ENCODE results near the gene MSI2.

DNA sequence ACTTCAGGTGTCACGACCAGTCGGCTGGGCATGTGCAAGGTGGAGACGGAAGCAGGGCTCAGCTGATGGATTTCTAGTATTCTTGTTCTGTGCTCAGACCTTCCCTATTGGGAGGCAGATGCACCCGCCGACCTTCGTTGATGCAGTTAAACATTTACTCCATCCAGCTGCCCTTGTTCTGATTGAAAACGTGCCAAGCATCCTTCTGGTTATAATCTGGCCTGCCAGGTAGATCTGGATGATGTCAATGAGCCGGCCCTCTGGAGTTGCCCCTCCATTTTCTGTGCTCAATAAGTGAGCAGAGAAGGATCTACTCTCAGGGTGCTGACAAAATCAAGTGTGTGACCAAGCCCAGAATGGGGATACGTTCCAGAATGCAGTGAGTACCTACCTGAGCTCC lies 450.4 kb downstream of the MSI2 start:
- TF ChIP-seq CTCF (IDR thresholded peaks at IDR 0.05; ENCODE audit: insufficient read depth, low read length, poor library complexity, severe bottlenecking) (no peak), EZH2phosphoT487 (conservative IDR thresholded peaks at IDR 0.05; ENCODE audit: low read length) (no peak)

All from SU-DHL-6 (cell line).